Islet precursor cell (in vitro differentiated cells): ENCODE data around the gene HHIPL2.

Experiments used
- DNase-seq: peaks from one replicate; pipeline ENCODE4 v3.0.0-alpha.2; 2018

The HHIPL2 gene

GRCh38 chr1:222547944-222548671 is at the start of gene HHIPL2:
HHIPL2 (minus strand) TSS chr1:222548104; CDS start chr1:222548044, 60 bp downstream.
- DNase-seq, result peak; percentile 57

GRCh38 chr1:222596696-222597095 is 48.8 kb upstream of the HHIPL2 start:
- no peak for DNase-seq

- DNase-seq, result no peak
Observed at GRCh38 chr1:222594789-222595188, 46.9 kb upstream of the HHIPL2 start.

GRCh38 chr1:222592171-222592570 is 44.3 kb upstream of the HHIPL2 start:
- no peak for DNase-seq

- peak; percentile 93 for DNase-seq
Observed at GRCh38 chr1:222589462-222590302, 41.8 kb upstream of the HHIPL2 start, which contains the start of gene TAF1A. TAF1A (minus strand) TSS chr1:222589933.

- DNase-seq, result no peak
Observed at GRCh38 chr1:222588135-222588534, 40.2 kb upstream of the HHIPL2 start.

- DNase-seq, result no peak
Observed at GRCh38 chr1:222586842-222587241, 38.9 kb upstream of the HHIPL2 start.

GRCh38 chr1:222583079-222583478 is 35.2 kb upstream of the HHIPL2 start:
- DNase-seq, result no peak

GRCh38 chr1:222582099-222582774 is 34.3 kb upstream of the HHIPL2 start:
- DNase-seq, result no peak

- no peak for DNase-seq
Observed at GRCh38 chr1:222579316-222579715, 31.4 kb upstream of the HHIPL2 start.

- DNase-seq, result no peak
Observed at GRCh38 chr1:222570837-222571236, 22.9 kb upstream of the HHIPL2 start.

- DNase-seq, result no peak
Observed at GRCh38 chr1:222561656-222562055, 13.8 kb upstream of the HHIPL2 start.

- DNase-seq, result no peak
Observed at GRCh38 chr1:222557574-222557973, 9.7 kb upstream of the HHIPL2 start.

GRCh38 chr1:222557148-222557547 is 9.2 kb upstream of the HHIPL2 start:
- DNase-seq, result no peak

GRCh38 chr1:222555992-222556615 is 8.2 kb upstream of the HHIPL2 start:
- DNase-seq, result no peak

- no peak for DNase-seq
Observed at GRCh38 chr1:222554177-222554576, 6.3 kb upstream of the HHIPL2 start.

- no peak for DNase-seq
Observed at GRCh38 chr1:222552882-222553281, 5.0 kb upstream of the HHIPL2 start.

- no peak for DNase-seq
Observed at GRCh38 chr1:222547260-222547614, 667 bp downstream of the HHIPL2 start.

- DNase-seq, result peak; percentile 94
Observed at GRCh38 chr1:222546548-222547259, 1.2 kb downstream of the HHIPL2 start.

- no peak for DNase-seq
Observed at GRCh38 chr1:222546091-222546490, 1.8 kb downstream of the HHIPL2 start.

GRCh38 chr1:222543817-222544216 is 4.1 kb downstream of the HHIPL2 start:
- no peak for DNase-seq

- DNase-seq, result no peak
Observed at GRCh38 chr1:222540598-222540995, 7.3 kb downstream of the HHIPL2 start.
